AG10803 (cell line): ENCODE measurements around the gene SERPINB1.

Source experiments
- DNase-seq: peaks from one replicate; pipeline ENCODE4 v3.0.0; 2010; ENCODE audit warnings: low read depth
- H3K4me3 ChIP-seq: 2 replicates; pipeline ENCODE4 v1.5.1; 2011; ENCODE audit warnings: mild to moderate bottlenecking, low read length, control low read depth
- TF ChIP-seq, protein P1 (sequence below): conservative IDR thresholded peaks from 2 replicates; pipeline ENCODE4 v1.5.1; 2011; ENCODE audit warnings: mild to moderate bottlenecking, low read length, control low read depth, inconsistent platforms

The SERPINB1 gene

DNA sequence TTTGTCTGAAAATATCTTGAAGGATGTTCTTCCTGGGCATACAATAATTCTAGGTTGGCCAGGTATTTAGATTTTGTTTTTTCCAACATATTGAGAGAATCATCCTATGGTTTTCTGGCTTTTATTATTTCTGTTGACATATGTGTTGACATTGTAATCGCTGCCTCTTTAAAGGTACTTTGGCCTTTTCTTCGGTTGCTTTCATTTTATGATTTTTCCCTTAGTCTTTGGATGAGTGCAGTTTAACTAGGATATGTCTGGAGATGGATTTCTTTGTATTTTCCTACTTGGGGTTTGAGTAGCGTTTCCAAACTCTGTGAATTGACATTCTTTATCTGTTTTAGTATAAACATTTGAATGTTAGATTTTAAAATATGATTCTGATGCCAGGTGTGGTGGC lies 11.5 kb downstream of the SERPINB1 start:
- no peak for DNase-seq
- H3K4me3 ChIP-seq = no peak overlapping the region
- TF ChIP-seq, protein P1, sequence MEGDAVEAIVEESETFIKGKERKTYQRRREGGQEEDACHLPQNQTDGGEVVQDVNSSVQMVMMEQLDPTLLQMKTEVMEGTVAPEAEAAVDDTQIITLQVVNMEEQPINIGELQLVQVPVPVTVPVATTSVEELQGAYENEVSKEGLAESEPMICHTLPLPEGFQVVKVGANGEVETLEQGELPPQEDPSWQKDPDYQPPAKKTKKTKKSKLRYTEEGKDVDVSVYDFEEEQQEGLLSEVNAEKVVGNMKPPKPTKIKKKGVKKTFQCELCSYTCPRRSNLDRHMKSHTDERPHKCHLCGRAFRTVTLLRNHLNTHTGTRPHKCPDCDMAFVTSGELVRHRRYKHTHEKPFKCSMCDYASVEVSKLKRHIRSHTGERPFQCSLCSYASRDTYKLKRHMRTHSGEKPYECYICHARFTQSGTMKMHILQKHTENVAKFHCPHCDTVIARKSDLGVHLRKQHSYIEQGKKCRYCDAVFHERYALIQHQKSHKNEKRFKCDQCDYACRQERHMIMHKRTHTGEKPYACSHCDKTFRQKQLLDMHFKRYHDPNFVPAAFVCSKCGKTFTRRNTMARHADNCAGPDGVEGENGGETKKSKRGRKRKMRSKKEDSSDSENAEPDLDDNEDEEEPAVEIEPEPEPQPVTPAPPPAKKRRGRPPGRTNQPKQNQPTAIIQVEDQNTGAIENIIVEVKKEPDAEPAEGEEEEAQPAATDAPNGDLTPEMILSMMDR = no peak

GRCh38 chr6:2829253-2829652 lies 12.4 kb downstream of the SERPINB1 start:
- TF ChIP-seq, protein P1 = no peak
- no peak overlapping the region for H3K4me3 ChIP-seq
- DNase-seq = no peak

DNA sequence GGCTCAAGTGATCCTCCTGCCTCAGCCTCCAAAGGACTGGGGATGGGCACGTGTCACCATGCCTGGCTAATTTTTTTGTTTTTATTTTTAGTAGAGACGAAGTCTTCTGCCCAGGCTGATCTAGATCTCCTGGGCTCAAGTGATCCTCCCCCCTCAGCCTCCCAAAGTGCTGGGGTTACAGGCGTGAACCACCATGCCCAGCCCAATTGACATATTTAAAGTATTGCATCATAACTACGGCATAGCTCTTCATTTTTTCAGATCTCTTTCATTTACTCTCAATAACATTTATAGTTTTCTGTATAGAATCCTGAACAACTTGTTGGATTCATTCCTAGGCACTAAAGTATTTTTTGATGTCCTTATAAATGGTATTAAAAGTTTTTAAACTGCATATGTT lies 13.0 kb downstream of the SERPINB1 start:
- no peak for DNase-seq
- no peak overlapping the region for H3K4me3 ChIP-seq
- TF ChIP-seq, protein P1 = no peak

GRCh38 chr6:2827142-2827541 lies 14.5 kb downstream of the SERPINB1 start:
- TF ChIP-seq, protein P1 = no peak
- DNase-seq = no peak
- H3K4me3 ChIP-seq = no peak overlapping the region

DNA sequence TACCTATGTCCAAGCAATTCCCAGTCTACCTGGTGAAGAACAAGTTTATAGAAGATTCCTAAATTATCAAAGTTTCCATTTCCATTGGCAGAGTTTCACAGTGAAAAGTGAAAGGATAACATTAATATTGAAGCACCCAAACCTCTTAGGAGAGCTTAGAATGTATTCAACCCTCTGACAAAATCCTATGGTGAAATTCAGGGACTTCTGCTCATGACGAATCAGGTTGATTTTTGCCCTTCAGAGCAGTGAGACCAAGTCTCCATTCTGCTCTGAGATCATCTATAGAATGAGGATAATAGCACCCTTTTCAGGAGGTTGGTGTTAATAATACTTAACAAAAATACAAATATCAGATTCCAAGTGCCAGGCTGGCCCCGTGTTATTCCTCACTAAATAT lies 15.5 kb downstream of the SERPINB1 start:
- TF ChIP-seq, protein P1 = no peak
- no peak overlapping the region for H3K4me3 ChIP-seq
- no peak for DNase-seq

DNA sequence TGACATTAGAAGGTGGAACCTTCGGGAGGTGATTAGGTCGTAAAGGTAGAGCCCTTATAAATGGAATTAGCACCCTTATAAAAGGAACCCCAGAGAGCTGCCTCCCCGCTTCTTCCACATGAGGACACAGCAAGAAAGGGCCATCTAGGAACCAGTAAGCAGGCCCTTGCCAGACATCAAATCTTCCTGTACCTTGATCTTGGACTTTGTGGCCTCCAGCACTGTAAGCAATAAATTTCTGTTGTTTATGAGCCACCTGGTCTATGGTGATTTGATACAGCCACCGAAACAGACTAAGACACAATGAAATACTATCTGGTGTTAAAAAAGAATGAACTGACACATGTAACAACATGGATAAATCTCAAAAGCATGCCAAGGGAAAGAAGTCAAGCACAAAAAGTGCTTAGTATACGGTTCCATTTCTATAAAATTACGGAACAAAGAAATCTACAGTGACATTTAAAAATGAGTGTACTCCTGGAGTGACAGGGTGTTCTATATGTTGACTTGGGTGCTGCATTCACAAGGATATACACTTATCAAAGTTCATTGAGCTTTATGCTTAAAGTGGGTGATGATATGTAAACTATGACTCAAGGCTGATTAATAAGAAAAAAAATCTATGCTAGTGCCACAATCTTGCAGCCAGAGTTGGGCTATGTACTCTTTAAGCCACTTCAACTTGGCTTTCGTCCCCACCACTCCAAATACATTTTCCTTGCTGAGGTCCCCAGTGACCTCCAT lies 18.4 kb downstream of the SERPINB1 start:
- no peak overlapping the region for H3K4me3 ChIP-seq
- DNase-seq = no peak
- TF ChIP-seq, protein P1 = no peak

DNA sequence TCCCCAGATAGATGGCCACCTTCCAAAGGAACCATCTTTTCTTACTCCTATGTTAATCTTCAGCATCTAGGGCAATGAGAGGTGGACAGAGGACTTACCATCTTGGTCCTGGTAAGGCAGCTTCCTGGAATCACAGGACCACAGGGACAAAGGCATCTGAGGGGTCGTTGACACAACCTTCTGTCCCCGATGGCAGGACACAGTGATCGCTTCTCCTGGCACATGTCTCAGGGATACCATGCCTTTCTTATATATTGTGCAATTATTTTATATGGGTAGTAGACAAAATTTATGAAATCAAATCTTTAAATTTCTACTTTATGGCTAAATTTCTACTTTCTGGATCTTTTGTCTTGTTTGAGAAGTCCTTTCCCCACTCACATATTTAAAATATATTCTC lies 20.1 kb downstream of the SERPINB1 start:
- DNase-seq = no peak
- no peak overlapping the region for H3K4me3 ChIP-seq
- TF ChIP-seq, protein P1 = no peak
